Esophagus squamous epithelium (tissue), 4 donors: ENCODE measurements around the gene BRI3BP.

Experiments used
- POLR2A ChIP-seq, 4 donors: fragments of 450-650 bp; IDR thresholded peaks; one replicate each; pipeline ENCODE4 v1.6.1; 2017; ENCODE audit warnings: antibody characterized with exemption in 4 of 4, mild to moderate bottlenecking in 4 of 4, moderate library complexity in 3 of 4
- TF ChIP-seq, protein P1 (sequence below), 6 experiments: fragments of 450-650 bp in 4 of 6; fragments of 200-600 bp in 2 of 6; sonication (generic) in 2 of 6; IDR thresholded peaks; one replicate each; pipeline ENCODE4 v1.5.1; 2016 to 2019; ENCODE audit warnings: antibody characterized with exemption in 6 of 6, mild to moderate bottlenecking in 4 of 6, moderate library complexity in 4 of 6

DNA sequence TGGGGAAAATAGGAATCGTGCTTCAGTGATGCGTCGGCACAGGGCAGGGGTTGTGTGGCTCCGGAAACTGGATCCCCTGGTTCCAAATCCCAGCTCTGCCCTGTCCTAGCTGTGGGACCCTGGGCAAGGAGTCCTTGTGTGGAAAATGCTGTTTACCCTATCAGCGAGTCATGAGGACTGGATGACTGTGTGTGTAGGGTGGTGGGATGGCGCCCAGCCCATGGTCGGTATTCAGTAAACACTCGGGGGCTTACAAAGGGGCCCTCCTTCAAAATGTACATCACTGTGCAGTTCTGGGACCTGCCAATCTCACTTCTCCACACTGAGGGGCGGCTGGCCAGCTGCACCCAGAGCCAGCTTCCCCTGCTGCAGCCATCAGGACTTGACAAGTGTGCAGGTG lies 24.4 kb downstream of the BRI3BP start:
- TF ChIP-seq, protein P1, sequence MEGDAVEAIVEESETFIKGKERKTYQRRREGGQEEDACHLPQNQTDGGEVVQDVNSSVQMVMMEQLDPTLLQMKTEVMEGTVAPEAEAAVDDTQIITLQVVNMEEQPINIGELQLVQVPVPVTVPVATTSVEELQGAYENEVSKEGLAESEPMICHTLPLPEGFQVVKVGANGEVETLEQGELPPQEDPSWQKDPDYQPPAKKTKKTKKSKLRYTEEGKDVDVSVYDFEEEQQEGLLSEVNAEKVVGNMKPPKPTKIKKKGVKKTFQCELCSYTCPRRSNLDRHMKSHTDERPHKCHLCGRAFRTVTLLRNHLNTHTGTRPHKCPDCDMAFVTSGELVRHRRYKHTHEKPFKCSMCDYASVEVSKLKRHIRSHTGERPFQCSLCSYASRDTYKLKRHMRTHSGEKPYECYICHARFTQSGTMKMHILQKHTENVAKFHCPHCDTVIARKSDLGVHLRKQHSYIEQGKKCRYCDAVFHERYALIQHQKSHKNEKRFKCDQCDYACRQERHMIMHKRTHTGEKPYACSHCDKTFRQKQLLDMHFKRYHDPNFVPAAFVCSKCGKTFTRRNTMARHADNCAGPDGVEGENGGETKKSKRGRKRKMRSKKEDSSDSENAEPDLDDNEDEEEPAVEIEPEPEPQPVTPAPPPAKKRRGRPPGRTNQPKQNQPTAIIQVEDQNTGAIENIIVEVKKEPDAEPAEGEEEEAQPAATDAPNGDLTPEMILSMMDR (IDR thresholded peaks at IDR 0.05) = no peak
- TF ChIP-seq POLR2A (IDR thresholded peaks at IDR 0.05) = no peak
